Neuron (in vitro differentiated cells): ENCODE data around the gene SLC17A6.

ENCODE experiments used
- H2AFZ ChIP-seq: one replicate; pipeline ENCODE4 v1.6.1; 2013; ENCODE audit warnings: low read depth, mild to moderate bottlenecking, inconsistent platforms, low read length, moderate library complexity
- H3K27me3 ChIP-seq: one replicate; pipeline ENCODE4 v1.6.1; 2013; ENCODE audit warnings: low read length; ENCODE audit not compliant: insufficient read depth
- H3K36me3 ChIP-seq: one replicate; pipeline ENCODE4 v1.6.1; 2013; ENCODE audit warnings: low read length; ENCODE audit not compliant: insufficient read depth
- H3K4me1 ChIP-seq: one replicate; pipeline ENCODE4 v1.6.1; 2013; ENCODE audit warnings: low read length; ENCODE audit not compliant: insufficient read depth
- H3K4me3 ChIP-seq: 2 replicates; pipeline ENCODE4 v1.5.1; 2013; ENCODE audit warnings: mild to moderate bottlenecking, low read length, moderate library complexity
- H3K9me3 ChIP-seq: one replicate; pipeline ENCODE4 v1.6.1; 2013; ENCODE audit warnings: low read length

The SLC17A6 gene

GRCh38 chr11:22407921-22408320, 69.7 kb downstream of the SLC17A6 start:
- Histone ChIP-seq H3K36me3 (no peaks in the 10 kb centered on the region), H3K27me3 (no peaks in the 10 kb centered on the region), H3K9me3 (no peaks in the 10 kb centered on the region), H3K4me3 (no peak overlapping the region), H2AFZ (no peak overlapping the region), H3K4me1 (peaks cover 7% of the 10 kb centered on the region)

GRCh38 chr11:22415476-22415875, 77.3 kb downstream of the SLC17A6 start:
- Histone ChIP-seq H3K4me1 (no peaks in the 10 kb centered on the region), H3K9me3 (no peaks in the 10 kb centered on the region), H3K27me3 (no peaks in the 10 kb centered on the region), H2AFZ (no peak overlapping the region), H3K4me3 (no peak overlapping the region), H3K36me3 (no peaks in the 10 kb centered on the region)

- no peaks in the 10 kb centered on the region for H3K9me3 ChIP-seq
- no peaks in the 10 kb centered on the region for H3K4me1 ChIP-seq
- no peaks in the 10 kb centered on the region for H3K36me3 ChIP-seq
- no peaks in the 10 kb centered on the region for H3K27me3 ChIP-seq
- H3K4me3 ChIP-seq, result no peak overlapping the region
- H2AFZ ChIP-seq, result no peak overlapping the region
These were observed 78.3 kb downstream of the SLC17A6 start for GRCh38 chr11:22416462-22416861.

GRCh38 chr11:22426915-22427314, 88.7 kb downstream of the SLC17A6 start:
- no peaks in the 10 kb centered on the region for H3K36me3 ChIP-seq
- H3K4me1 ChIP-seq, result peaks cover 10% of the 10 kb centered on the region
- H3K27me3 ChIP-seq, result no peaks in the 10 kb centered on the region
- no peak overlapping the region for H3K4me3 ChIP-seq
- no peak overlapping the region for H2AFZ ChIP-seq
- H3K9me3 ChIP-seq, result no peaks in the 10 kb centered on the region
